Fibroblast of lung (primary cell): ENCODE data around the gene MIPOL1.

Experiments
- CTCF ChIP-seq, 2 donors: IDR thresholded peaks in 1 of 2; conservative IDR thresholded peaks in 1 of 2; 1 replicate in 1 of 2; 2 replicates in 1 of 2; pipeline ENCODE4 v1.5.1; 2011 to 2012; ENCODE audit warnings: low read length in 2 of 2, control low read depth in 1 of 2, inconsistent platforms in 1 of 2, low read depth in 1 of 2, mild to moderate bottlenecking in 1 of 2
- EZH2 ChIP-seq: IDR thresholded peaks from 2 replicates; pipeline ENCODE4 v1.5.1; 2012; ENCODE audit warnings: low read length, control low read depth, mild to moderate bottlenecking; ENCODE audit errors: missing control alignments

GRCh38 chr14:37274652-37275051 is 76.9 kb downstream of the MIPOL1 start:
- no peak for TF ChIP-seq CTCF (conservative IDR thresholded peaks at IDR 0.05 in 1 of 2, IDR thresholded peaks at IDR 0.05 in 1 of 2; ENCODE audit: low read depth in 1 of 2, low read length in 2 of 2)
- TF ChIP-seq EZH2 = no peak
